OCI-LY3 (cell line): ENCODE measurements around the gene TANGO2.

Source experiments
- H2AFZ ChIP-seq: fragments of 200-600, 300-600 bp; shearing (Covaris generic); 2 replicates; pipeline ENCODE4 v1.6.0; 2014; ENCODE audit warnings: antibody characterized with exemption, low read depth, low read length
- H3K27ac ChIP-seq: fragments of 200-600, 300-600 bp; sonication (generic); 2 replicates; pipeline ENCODE4 v1.5.1; 2014; ENCODE audit warnings: mild to moderate bottlenecking, low read length, moderate library complexity, mixed read lengths
- H3K27me3 ChIP-seq: fragments of 200-600, 300-600 bp; sonication (generic); 2 replicates; pipeline ENCODE4 v1.6.1; 2014; ENCODE audit warnings: low read depth, low read length, mixed read lengths
- H3K36me3 ChIP-seq: fragments of 200-600, 300-600 bp; sonication (generic); replicated peaks from 2 replicates; pipeline ENCODE3; 2014; ENCODE audit warnings: low read depth, low read length, mixed read lengths
- H3K4me1 ChIP-seq: fragments of 300-600, 200-600 bp; sonication (generic); 2 replicates; pipeline ENCODE4 v1.6.1; 2014; ENCODE audit warnings: low read length, mixed read lengths
- H3K4me2 ChIP-seq: fragments of 200-600, 300-600 bp; sonication (generic); 2 replicates; pipeline ENCODE4 v1.6.1; 2014; ENCODE audit warnings: low read length, mixed read lengths
- H3K4me3 ChIP-seq: fragments of 300-600, 200-600 bp; sonication (generic); 2 replicates; pipeline ENCODE4 v1.5.1; 2014; ENCODE audit warnings: antibody characterized with exemption, mild to moderate bottlenecking, low read length, moderate library complexity
- H3K79me2 ChIP-seq: fragments of 300-600, 200-600 bp; shearing (Covaris generic); 2 replicates; pipeline ENCODE4 v1.6.1; 2014; ENCODE audit warnings: mild to moderate bottlenecking, low read length, mixed read lengths
- H3K9ac ChIP-seq: fragments of 300-600, 200-600 bp; shearing (Covaris generic); 2 replicates; pipeline ENCODE4 v1.6.0; 2014; ENCODE audit warnings: mild to moderate bottlenecking, low read length, moderate library complexity
- H3K9me3 ChIP-seq: fragments of 200-600, 300-600 bp; shearing (Covaris generic); 2 replicates; pipeline ENCODE4 v1.6.1; 2014; ENCODE audit warnings: low read length, mixed read lengths; ENCODE audit not compliant: insufficient read depth
- H4K20me1 ChIP-seq: fragments of 200-600, 300-600 bp; sonication (generic); 2 replicates; pipeline ENCODE4 v1.6.1; 2016; ENCODE audit warnings: low read length, mixed read lengths; ENCODE audit not compliant: insufficient read depth
- EZH2phosphoT487 ChIP-seq: fragments of 200-600 bp; shearing (Covaris generic); IDR thresholded peaks from 2 replicates; pipeline ENCODE4 v1.6.1; 2018; ENCODE audit warnings: antibody characterized with exemption, mixed run types, low read depth
- TF ChIP-seq, protein P1 (sequence below): fragments of 200-600, 300-600 bp; sonication (generic); IDR thresholded peaks from 2 replicates; pipeline ENCODE4 v1.5.1; 2014; ENCODE audit warnings: antibody characterized with exemption, low read length, low read depth

The TANGO2 gene

GRCh38 chr22:20069331-20070042, 48.6 kb downstream of the TANGO2 start:
- Histone ChIP-seq H3K36me3 (peaks cover 3% of the 10 kb centered on the region), H3K4me2 (no peak overlapping the region), H3K4me1 (no peaks in the 10 kb centered on the region; the same call in 1 of the 2 replicates), H3K27me3 (no peaks in the 10 kb centered on the region), H3K4me3 (no peak overlapping the region), H2AFZ (no peak overlapping the region), H3K27ac (no peak overlapping the region), H3K9me3 (no peaks in the 10 kb centered on the region), H4K20me1 (no peaks in the 10 kb centered on the region), H3K79me2 (no peaks in the 10 kb centered on the region), H3K9ac (no peak overlapping the region)
- no peak for TF ChIP-seq EZH2phosphoT487

- no peaks in the 10 kb centered on the region for H3K27me3 ChIP-seq
- no peaks in the 10 kb centered on the region for H3K9me3 ChIP-seq
- H3K4me3 ChIP-seq = no peak overlapping the region
- no peak overlapping the region for H3K9ac ChIP-seq
- H3K4me2 ChIP-seq = no peak overlapping the region
- no peak overlapping the region for H3K27ac ChIP-seq
- no peaks in the 10 kb centered on the region for H3K79me2 ChIP-seq
- H3K4me1 ChIP-seq = no peaks in the 10 kb centered on the region; the same call in 1 of the 2 replicates
- no peak overlapping the region for H2AFZ ChIP-seq
- TF ChIP-seq, protein P1, sequence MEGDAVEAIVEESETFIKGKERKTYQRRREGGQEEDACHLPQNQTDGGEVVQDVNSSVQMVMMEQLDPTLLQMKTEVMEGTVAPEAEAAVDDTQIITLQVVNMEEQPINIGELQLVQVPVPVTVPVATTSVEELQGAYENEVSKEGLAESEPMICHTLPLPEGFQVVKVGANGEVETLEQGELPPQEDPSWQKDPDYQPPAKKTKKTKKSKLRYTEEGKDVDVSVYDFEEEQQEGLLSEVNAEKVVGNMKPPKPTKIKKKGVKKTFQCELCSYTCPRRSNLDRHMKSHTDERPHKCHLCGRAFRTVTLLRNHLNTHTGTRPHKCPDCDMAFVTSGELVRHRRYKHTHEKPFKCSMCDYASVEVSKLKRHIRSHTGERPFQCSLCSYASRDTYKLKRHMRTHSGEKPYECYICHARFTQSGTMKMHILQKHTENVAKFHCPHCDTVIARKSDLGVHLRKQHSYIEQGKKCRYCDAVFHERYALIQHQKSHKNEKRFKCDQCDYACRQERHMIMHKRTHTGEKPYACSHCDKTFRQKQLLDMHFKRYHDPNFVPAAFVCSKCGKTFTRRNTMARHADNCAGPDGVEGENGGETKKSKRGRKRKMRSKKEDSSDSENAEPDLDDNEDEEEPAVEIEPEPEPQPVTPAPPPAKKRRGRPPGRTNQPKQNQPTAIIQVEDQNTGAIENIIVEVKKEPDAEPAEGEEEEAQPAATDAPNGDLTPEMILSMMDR = no peak
- TF ChIP-seq EZH2phosphoT487 = no peak
- H3K36me3 ChIP-seq = no peaks in the 10 kb centered on the region
- no peaks in the 10 kb centered on the region for H4K20me1 ChIP-seq
Measured at GRCh38 chr22:20071524-20071972, 50.6 kb downstream of the TANGO2 start.

DNA sequence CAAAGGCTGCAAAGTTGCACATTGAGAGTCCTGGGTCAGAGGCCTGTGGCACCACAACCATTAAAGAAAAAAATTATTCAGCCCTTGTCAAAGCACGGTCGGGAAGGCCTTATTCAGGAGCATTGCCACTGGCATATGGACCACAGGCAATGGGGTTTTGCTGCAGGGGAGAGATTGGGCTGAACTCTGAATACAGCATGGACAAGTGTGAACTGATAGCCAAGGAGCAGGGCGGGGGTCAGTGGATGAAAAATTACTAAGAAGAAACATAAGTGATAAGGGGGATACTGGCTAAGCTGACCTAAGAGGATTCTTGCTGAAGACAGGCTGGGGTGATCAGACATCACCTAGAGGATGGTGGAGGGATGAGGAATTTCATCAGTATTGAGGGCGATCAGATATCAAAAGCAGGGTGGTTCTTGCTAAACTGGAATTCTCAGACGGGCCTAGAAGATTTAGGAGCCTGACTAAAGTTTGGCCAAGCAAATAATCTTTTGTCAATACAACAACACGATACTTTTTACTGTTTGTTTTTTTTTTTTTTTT, 55.8 kb downstream of the TANGO2 start:
- Histone ChIP-seq H4K20me1 (no peaks in the 10 kb centered on the region), H3K27me3 (no peaks in the 10 kb centered on the region), H3K9me3 (no peaks in the 10 kb centered on the region), H3K4me1 (peaks cover 8% of the 10 kb centered on the region), H3K4me2 (no peak overlapping the region), H3K36me3 (no peaks in the 10 kb centered on the region), H3K4me3 (no peak overlapping the region), H3K79me2 (peaks cover 16% of the 10 kb centered on the region), H3K27ac (no peak overlapping the region), H2AFZ (no peak overlapping the region), H3K9ac (no peak overlapping the region)
- TF ChIP-seq, protein P1 = no peak
- TF ChIP-seq EZH2phosphoT487 = no peak

DNA sequence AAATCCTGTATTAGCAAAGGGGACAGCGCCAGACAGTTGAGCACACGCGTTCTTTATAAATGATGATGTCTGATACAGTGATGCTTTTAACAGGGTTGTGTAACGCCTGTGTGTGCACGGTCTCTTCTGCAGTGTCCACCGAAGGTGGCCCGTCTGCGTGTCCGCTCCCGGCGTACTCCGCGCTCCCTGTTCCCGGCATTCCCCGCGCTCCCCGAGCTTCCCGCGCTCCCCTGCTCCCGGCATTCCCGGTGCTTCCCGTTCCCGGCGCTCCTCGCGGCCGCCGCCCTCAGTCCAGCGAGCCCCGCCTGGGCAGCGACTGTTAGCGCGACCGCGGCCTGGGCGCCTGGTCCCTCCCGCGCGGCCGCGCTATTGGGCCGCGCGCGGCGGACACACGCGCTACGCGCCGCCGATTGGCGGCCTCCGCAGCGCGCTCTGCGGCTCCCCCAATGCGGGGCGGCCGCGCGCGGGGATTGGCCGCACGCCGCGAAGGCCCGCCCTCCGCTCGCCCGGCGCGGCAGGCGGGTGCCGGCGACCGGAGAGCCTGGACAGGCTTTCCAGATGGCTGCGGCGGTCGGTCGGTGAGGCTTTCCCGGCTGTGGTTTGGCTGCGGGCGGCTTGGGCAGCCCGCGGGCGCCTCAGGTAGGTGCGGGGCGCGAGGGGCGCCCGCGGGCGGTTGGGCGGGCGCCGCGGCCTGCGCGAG, 59.0 kb downstream of the TANGO2 start, which contains the start of gene DGCR8:
DGCR8 (plus strand) TSS at position 497 of the 700 bp plus-strand sequence. CDS start 5,723 bp downstream, outside the sequence.
- Histone ChIP-seq H2AFZ (peak within 1 kb of the TSS; percentile 42), H3K4me1 (peaks cover 8% of the 10 kb centered on the region), H3K9ac (peak within 1 kb of the TSS; percentile 86), H3K4me3 (peak within 1 kb of the TSS; percentile 95), H3K36me3 (no peaks in the 10 kb centered on the region), H3K4me2 (peak within 1 kb of the TSS; percentile 84), H3K27ac (peak within 1 kb of the TSS; percentile 32; the same call in 1 of the 2 replicates), H3K79me2 (peaks cover 46% of the 10 kb centered on the region), H3K27me3 (no peaks in the 10 kb centered on the region), H3K9me3 (no peaks in the 10 kb centered on the region), H4K20me1 (peaks cover 24% of the 10 kb centered on the region)
- no peak for TF ChIP-seq EZH2phosphoT487
- TF ChIP-seq, protein P1 = no peak
